Activated T-cell treated with anti-CD3 and anti-CD28 coated beads, Interleukin-2, amount 50 U/mL, for 4 hours (primary cell): Measurements from ENCODE around the gene RAE1. TPM values are rescaled to one million over a fixed set of nuclear protein-coding genes. Genes with fewer than 3 reads are reported as not detected.

Experiments used
- ATAC-seq, 2 donors: fragments of 200-7000 bp; cut with Tn5 transposase; one replicate each; pipeline ENCODE4 v1.10.0; 2021
- DNase-seq: peaks from one replicate; pipeline ENCODE4 v3.0.0-alpha.2; 2020
- H3K27me3 Mint-ChIP-seq: one replicate; pipeline ENCODE4 v1.8.0; 2021; ENCODE audit warnings: low read depth, mixed read lengths
- H3K36me3 Mint-ChIP-seq: one replicate; pipeline ENCODE4 v1.8.0; 2022; ENCODE audit warnings: mixed read lengths; ENCODE audit not compliant: insufficient read depth
- H3K4me1 Mint-ChIP-seq: one replicate; pipeline ENCODE4 v1.8.0; 2021; ENCODE audit warnings: low read depth, mixed read lengths
- H3K4me3 Mint-ChIP-seq: one replicate; pipeline ENCODE4 v1.8.0; 2021; ENCODE audit warnings: mild to moderate bottlenecking, moderate library complexity, mixed read lengths
- H3K9me3 Mint-ChIP-seq: one replicate; pipeline ENCODE4 v1.8.0; 2021; ENCODE audit warnings: mixed read lengths
- total RNA-seq, 3 donors: library from RNA; stranded (reverse); gene quantifications; one replicate each; pipeline ENCODE4 v1.2.1, GENCODE V29; 2021

RAE1 gene
- total RNA-seq, 3 donors from 2014 or later, result 64.7 to 73.8 (median 68.5) TPM

DNA sequence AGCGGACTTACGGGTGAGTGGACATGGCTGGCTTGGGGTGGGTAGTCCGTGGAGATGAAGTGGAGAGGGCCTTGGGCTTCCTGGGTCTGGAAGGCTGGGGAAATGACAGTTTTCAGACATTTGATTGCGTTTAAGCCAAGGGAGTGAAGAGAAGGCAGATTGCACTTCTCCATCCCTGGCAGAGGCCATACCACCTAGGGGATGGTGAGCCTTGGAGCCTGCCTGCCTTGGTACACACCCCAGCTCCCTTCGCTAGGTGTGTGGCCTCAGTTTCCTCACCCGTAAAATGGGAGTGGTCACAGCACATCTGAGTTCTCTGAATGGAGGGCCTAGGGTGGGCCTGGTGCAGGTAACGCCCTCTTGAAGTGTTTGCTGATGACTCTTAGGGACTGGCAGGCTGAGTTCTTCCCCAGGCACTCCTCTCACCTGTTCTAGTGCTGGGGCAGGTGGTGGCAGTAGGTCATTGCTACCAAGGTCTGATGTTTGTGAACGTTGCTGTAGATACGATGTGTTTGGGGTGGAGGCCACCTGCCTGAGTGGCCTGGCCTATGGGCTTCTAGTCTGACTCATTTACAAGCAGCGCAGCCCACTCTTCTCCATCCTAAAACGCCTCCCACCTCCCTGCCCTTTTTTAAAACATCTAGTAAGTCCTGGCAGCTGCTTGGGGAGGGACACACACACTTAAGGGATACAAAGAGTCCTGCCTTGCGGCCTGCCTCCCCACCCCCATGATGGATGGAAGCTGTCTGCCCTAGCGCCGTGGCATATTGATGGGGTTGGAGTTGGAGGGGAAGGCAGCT, 42.5 kb downstream of the RAE1 start:
- Mint-ChIP-seq H3K9me3 (no peaks in the 10 kb centered on the region), H3K36me3 (peaks cover 26% of the 10 kb centered on the region), H3K4me1 (peaks cover 72% of the 10 kb centered on the region), H3K27me3 (no peaks in the 10 kb centered on the region), H3K4me3 (peak overlapping the region; percentile 91)
- ATAC-seq (no peak), DNase-seq (no peak)

DNA sequence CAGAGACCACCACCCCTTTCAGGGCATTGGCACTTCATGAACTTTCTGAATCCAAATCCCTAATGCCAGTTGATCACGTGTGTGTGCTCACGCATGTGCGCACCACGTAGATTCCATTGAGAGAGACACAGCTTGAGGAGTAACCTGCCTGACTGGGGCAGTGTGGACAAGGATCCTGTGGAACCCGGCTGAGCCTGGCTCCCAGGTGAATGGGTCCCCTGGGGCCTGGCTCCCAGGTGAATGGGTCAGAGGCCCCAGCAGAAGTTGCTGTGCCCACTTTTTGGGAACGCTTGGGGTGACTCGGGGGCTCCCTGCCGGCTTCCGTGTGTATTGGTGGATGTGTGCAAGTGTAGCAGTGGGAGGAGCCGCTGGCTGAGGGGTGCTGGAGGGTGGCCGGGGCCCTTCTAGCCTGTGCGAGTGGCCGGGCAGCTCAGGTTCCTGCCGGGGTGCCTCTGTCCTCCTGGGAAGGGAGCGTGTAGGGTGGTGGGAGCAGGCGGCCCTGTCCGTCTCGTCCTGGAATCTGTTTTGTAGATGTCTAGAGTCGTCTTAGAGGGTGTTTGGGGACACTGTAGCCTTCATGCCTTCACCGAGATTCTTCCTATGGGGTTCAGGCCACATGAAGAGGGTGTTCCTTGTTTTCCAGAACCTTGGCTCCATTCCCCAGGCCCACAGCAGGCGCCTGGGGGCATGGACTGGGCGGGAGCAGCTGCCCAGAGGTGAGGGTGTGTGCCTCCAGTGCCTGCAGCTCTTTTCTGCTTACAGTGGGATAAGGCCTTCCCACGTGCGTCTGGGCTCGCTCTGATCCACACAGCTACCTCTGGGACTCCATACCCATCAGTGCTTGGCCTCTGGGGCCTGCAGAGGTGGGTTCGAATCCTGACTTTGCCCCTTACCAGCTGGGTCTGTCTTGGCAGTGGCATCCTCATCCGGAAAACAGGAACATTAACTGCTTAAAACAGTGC, 43.3 kb downstream of the RAE1 start:
- H3K36me3 Mint-ChIP-seq, result peaks cover 33% of the 10 kb centered on the region
- H3K4me1 Mint-ChIP-seq, result peaks cover 76% of the 10 kb centered on the region
- no peaks in the 10 kb centered on the region for H3K27me3 Mint-ChIP-seq

DNA sequence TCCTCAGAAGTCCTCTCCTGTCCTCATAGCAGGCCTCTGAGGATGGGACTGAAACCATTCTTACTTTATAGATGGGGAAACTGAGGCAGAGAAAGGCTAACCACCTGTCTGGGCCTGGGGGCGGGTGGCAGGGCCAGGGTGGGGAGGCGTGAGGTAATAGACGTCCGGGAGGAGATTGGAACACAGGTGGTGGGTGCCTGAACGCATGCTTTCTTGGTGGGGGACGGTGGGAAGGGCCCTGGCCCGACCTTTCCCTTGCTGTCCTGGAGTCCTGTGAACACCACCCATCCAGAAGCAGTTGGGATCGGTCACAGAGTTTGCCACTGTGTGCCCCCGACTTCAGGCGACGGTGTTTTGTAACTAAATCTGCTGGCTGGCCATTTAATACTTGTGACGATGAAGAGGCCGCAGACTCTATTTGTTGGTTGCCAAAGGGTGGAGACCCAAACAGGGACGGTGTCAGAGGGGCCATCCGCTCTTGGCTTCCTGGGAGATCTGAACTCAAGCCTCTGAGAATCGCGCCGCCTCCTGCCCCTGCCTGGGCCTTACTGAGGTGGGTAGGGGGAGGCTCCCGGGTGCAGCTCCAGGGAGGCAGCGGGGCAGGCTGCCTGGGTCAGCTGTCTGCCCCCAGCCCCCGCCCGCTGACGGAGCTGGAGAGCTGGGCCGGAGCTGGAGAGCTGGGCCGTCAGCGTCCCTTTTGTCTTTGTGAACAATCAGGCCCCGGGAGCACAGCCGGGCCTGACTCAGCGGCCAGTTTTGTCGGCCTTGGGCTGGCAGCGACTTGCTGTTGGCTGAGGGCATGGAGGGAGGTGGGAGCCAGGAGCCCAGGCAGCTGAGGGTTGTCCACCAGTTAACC, 44.3 kb downstream of the RAE1 start:
- H3K9me3 Mint-ChIP-seq, result no peaks in the 10 kb centered on the region
- no peak for ATAC-seq
- no peak for DNase-seq
- H3K4me3 Mint-ChIP-seq, result no peak overlapping the region
- peaks cover 80% of the 10 kb centered on the region for H3K4me1 Mint-ChIP-seq
- H3K27me3 Mint-ChIP-seq, result no peaks in the 10 kb centered on the region
- H3K36me3 Mint-ChIP-seq, result peaks cover 37% of the 10 kb centered on the region

More for the DNA sequence above, 43.3 kb downstream of the RAE1 start:
- no peak for ATAC-seq
- no peaks in the 10 kb centered on the region for H3K9me3 Mint-ChIP-seq
- DNase-seq, result no peak
- peak overlapping the region; percentile 91 for H3K4me3 Mint-ChIP-seq

DNA sequence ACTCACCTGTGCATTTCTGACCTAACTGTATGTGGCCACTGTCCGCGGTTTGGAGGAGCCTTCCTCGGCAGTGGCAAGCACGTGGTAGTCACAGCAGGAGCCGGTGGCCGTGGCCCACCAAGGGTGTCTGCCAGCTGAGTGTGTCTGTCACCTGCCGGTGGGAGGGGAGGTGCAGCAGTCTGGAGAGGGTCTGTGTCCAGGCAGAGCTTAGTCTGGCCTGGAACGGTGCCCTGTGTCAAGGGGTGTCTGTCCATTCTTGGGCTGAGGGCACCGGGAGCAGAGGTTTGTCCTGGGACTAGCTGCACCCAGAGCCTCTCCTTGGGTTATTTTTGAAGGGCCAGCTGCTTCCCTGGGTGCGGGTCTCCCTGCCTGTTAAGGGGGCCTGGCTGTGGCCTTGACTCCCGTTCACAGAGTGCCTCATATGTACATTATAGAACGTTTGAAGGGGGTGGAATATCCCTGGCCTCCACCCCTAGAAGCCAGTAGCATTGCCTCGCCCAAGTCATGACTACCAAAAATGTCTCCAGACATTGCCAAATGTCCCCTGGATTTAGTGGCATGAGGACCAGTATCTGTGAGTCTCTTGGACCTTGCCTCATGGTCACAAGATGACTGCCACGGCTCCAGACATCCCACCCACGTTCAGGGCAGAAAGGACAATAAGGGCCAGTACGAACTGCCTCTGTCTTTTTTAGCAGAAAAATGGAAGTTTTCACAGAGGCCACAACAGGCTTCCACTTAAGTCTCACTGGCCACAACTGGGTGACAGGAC, 45.3 kb downstream of the RAE1 start:
- Mint-ChIP-seq H3K9me3 (no peaks in the 10 kb centered on the region), H3K4me3 (peak overlapping the region; percentile 11), H3K36me3 (peaks cover 44% of the 10 kb centered on the region), H3K4me1 (peaks cover 84% of the 10 kb centered on the region), H3K27me3 (no peaks in the 10 kb centered on the region)
- DNase-seq, result no peak
- ATAC-seq, result no peak

DNA sequence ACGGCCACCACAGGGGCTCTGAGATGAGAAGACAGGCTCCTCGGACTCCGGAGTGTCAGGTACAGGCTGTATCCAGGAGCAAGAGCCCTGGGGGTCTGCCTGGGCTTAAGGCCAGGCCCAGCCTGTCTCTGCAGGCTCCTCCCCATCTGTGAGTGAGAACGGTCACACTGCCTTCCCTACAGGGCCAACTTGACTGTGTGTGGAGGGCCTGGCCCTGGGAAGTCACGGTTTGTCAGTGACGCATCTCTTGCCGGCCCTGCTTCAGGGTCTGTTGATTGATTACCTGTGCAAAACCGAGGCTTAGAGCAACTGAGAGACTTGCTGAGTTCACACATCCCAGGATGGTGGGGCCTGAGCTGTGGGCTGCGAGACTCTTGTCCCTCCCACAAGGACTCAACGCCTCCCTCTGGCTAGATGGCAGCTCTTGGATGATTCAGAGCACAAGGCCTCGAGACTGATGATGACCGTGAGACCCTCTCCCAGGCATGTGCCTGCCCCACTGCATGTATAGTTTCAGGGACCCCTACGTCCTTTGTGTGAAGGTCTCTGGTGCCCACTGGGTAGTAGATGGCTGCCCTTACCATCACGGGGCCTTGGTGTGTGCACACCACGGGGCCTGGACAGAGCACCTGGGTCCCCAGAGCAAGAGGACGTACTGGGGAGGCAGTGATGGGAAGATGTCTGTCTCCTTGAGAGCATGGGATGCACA, 46.1 kb downstream of the RAE1 start:
- Mint-ChIP-seq H3K4me3 (peak overlapping the region; percentile 74), H3K36me3 (peaks cover 48% of the 10 kb centered on the region), H3K27me3 (no peaks in the 10 kb centered on the region), H3K4me1 (peaks cover 92% of the 10 kb centered on the region), H3K9me3 (no peaks in the 10 kb centered on the region)
- ATAC-seq (peak in 1 of 2 donors; percentile 1), DNase-seq (no peak)

DNA sequence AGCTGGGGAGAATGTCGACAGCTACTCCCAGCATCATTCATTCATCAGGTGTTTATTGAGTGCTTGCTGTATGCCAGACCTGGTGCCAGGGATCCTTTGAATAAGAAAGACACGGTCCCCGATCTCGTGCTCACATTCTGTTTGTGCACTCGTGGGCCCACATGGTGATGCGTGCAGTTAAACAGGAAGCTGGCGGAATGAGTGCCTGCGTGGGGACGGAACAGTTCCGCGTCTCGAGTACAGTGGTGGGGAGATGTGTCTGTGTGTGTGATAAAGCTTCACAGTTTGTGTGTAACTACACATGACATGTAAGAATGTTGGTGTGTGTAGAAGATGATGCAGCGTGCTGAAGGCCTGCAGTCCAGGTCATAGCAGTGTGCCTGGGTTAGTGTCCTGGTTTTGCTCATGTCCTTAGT, 46.6 kb downstream of the RAE1 start:
- Mint-ChIP-seq H3K4me3 (peak overlapping the region; percentile 74), H3K4me1 (peaks cover 94% of the 10 kb centered on the region), H3K27me3 (no peaks in the 10 kb centered on the region), H3K36me3 (peaks cover 48% of the 10 kb centered on the region), H3K9me3 (no peaks in the 10 kb centered on the region)
- ATAC-seq (peak; percentile 6 to 13), DNase-seq (peak; percentile 56)

DNA sequence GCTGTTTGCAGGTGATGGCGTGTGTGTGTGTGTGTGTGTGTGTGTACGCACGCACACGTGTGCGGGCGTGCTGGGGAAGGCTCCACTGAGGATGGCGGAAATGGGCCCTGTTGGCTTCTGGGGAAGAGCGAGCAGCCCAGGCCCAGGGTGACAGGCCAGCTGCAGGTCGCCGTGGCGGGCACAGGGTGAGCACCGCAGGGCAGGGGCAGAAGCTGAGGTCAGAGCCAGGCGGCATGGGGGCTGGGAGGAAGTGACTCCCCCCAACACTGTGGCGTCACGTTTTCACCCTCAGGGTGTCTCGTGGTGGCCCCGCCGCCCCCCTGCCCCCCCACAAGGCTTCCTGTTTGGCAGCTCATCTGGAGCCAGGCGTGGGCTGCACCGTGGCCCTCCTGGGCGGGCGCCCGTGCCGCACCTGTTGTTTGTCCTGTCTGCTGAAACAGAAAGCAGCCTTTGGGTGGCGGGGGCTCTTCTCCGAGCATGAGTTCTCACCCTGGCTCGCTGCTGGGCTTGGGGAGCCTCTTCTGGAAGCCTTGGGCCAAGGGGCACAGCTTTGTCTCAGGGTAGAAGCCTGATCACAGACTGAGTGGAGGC, 47.3 kb downstream of the RAE1 start:
- peaks cover 42% of the 10 kb centered on the region for H3K36me3 Mint-ChIP-seq
- H3K9me3 Mint-ChIP-seq, result no peaks in the 10 kb centered on the region

DNA sequence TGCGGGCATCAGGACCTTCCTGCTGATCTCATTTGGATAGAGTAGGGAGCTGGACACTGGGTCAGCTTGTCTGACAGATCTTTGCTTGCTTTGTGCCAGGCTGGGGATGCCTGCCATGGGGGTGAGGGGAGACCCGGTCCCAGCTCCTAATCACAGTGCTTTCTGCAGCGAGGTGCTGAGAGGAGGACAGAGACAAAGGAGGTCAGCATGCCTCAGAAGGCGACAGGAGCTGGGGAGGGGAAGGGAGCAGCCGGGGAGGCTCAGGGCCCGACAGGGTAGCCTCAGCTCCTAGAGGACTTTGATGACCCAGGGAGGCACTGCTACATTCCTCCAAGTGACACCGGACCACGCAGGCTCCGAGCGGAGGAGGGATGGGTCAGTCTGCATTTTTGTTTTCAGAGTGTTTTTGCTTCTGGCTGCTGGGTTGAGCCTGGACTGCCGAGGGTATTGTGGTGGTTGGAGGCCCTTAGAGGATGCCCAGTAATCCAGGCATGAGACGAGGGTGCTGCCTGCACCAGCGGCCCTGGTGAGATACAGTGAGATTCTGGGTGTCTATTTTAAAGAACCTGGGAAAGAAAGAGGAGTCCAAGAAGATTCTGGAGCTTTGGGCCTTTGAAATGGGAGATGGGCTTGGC, 48.0 kb downstream of the RAE1 start:
- Mint-ChIP-seq H3K9me3 (no peaks in the 10 kb centered on the region), H3K4me3 (peak overlapping the region; percentile 74), H3K36me3 (peaks cover 36% of the 10 kb centered on the region), H3K4me1 (peaks cover 91% of the 10 kb centered on the region), H3K27me3 (no peaks in the 10 kb centered on the region)
- ATAC-seq (no peak), DNase-seq (no peak)

More for the DNA sequence above, 47.3 kb downstream of the RAE1 start:
- ATAC-seq (peak; percentile 64 to 67), DNase-seq (peak; percentile 84)
- Mint-ChIP-seq H3K4me1 (peaks cover 93% of the 10 kb centered on the region), H3K27me3 (no peaks in the 10 kb centered on the region), H3K4me3 (peak overlapping the region; percentile 74)

DNA sequence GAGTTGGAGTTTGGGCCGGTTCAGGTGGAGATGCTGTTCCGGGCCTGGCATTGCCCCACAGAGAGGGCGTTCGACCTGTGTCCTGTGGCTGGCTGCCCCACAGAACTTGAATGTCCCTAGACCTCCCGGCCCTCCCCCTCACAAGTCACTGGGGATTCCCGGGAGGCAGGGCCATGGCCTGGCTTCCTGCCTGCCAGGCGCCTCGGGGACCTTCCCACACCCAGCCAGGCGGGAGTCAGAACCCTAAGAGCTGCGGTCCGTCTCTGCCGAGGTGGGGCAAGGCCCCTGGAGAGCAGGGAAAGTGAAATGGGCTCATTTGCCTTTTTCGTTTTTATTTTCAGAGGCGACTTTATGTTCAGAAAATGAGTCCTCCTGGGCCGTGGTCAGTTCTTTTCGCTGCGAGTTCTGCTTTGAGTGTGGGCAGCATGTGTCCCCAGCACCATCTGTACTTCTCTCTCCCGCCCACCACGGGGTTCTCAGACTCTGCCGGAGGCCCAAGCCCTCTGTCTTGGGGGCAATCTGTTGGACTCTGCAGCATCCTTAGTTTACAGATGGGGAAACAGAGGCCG, 48.6 kb downstream of the RAE1 start:
- Mint-ChIP-seq H3K4me1 (peaks cover 84% of the 10 kb centered on the region), H3K9me3 (no peaks in the 10 kb centered on the region), H3K4me3 (peak overlapping the region; percentile 74), H3K27me3 (no peaks in the 10 kb centered on the region), H3K36me3 (peaks cover 36% of the 10 kb centered on the region)
- DNase-seq (no peak), ATAC-seq (peak; percentile 32)

DNA sequence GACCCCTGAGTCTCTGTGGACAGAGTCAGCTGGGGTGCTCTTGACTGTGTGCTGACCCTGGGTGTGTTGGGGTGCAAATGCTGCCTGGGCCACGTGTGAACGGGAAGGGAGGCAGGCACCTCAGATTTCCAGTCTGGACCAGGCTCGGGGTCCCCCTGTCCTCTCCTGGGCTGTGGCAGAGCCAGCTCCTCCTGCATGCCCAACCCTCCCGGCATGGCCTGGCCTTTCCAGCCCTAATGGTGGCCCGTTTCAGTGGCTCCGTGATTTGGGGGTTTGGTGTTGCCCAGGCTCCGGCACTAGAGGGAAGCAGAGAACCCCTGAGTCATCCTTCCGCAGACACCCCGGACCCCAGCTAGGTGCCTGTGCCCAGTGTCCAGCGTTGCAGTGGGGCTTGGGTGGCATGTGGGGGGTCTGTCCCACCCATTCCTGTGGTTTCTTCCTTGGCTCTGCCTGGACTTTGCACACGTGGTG, 49.2 kb downstream of the RAE1 start:
- peaks cover 33% of the 10 kb centered on the region for H3K36me3 Mint-ChIP-seq
- no peaks in the 10 kb centered on the region for H3K27me3 Mint-ChIP-seq
- peaks cover 81% of the 10 kb centered on the region for H3K4me1 Mint-ChIP-seq
- ATAC-seq (no peak), DNase-seq (no peak)
- H3K4me3 Mint-ChIP-seq, result peak overlapping the region; percentile 74
- no peaks in the 10 kb centered on the region for H3K9me3 Mint-ChIP-seq

DNA sequence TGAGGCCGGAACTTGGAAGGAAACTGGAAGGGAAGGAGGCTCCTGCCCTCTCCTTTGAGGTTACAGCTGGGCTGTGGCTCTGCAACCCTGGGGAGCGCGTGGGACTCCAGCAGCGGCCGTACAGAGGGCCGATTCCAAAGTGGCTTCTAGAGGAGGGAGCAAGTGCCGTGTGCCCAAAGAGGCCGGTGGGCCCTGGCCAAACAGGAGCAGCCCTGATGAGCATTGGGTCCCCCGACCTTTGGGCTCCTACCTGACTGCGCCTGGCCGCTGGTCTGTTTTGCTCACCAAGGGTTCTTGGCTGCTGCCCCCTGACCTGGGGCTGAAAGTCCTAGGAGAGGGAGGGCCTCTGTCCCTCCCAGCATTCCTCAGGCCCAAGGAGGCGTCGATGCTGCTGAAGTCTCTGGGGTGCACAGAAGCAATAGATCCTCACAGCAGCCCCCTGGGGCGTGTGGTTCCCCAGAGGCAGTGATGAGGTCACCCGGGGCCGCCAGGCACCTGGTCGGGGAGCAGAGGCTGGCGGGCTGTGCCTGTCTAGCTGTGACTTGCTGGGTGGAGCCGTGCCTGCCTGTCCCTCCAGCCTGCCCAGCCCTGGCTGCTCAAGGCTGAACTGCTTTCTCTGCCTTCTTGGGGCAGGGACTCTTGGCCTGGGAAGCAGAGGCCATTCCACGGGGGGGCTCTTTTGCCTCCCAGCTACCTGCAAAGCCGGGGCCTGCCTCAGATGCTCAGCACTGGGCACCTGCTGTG, 49.9 kb downstream of the RAE1 start:
- H3K27me3 Mint-ChIP-seq, result no peaks in the 10 kb centered on the region
- H3K4me1 Mint-ChIP-seq, result peaks cover 75% of the 10 kb centered on the region
- H3K36me3 Mint-ChIP-seq, result peaks cover 29% of the 10 kb centered on the region
- H3K4me3 Mint-ChIP-seq, result no peak overlapping the region
- DNase-seq (no peak), ATAC-seq (no peak)
- no peaks in the 10 kb centered on the region for H3K9me3 Mint-ChIP-seq
